ENCODE measurements around the gene HPS5. TPM values are rescaled to one million over a fixed set of nuclear protein-coding genes. Genes with fewer than 3 reads are reported as not detected.
"Not testable (repeated sequence)": the region's sequence is repeated elsewhere in the genome, so short reads cannot be mapped to it uniquely, and the experiment has no call there.

The HPS5 gene
- total and polyA plus RNA-seq, 4 donors, result 12.2 to 25.5 (median 22.6) TPM

- H3K4me3 ChIP-seq (ENCODE audit: low read length in 2 of 2), result no peak overlapping the region
- no peaks in the 10 kb centered on the region for H3K36me3 ChIP-seq (ENCODE audit: control insufficient read depth in 1 of 2, insufficient read depth in 2 of 2, low read length in 1 of 2)
- intact Hi-C loops (cut with DNase I), result loop anchor here (5.0 to 10.0 kb wide), 2 partner anchors 73 to 290 kb away; no protein-coding TSS in a partner anchor
- ATAC-seq (ENCODE audit: low FRiP score) (no peak), DNase-seq (no peak)
- 80 to 83% methylated on average over 1 of the region's 1 CpG for WGBS, 2 donors
- no peaks in the 10 kb centered on the region for H3K27me3 ChIP-seq (ENCODE audit: control insufficient read depth in 1 of 2, insufficient read depth in 2 of 2, low read length in 1 of 2)
- H3K27ac ChIP-seq (ENCODE audit: low read depth in 1 of 2, low read length in 2 of 2), result no peak overlapping the region
- peaks cover 3 to 19% of the 10 kb centered on the region in 2 donors for H3K4me1 ChIP-seq (ENCODE audit: control insufficient read depth in 1 of 2, insufficient read depth in 2 of 2, low read length in 2 of 2)
- H3K9me3 ChIP-seq (ENCODE audit: control insufficient read depth, low read length), result no peaks in the 10 kb centered on the region
Measured at GRCh38 chr11:18324381-18324780, 2.4 kb upstream of the HPS5 start.

GRCh38 chr11:18323881-18324280 is 1.9 kb upstream of the HPS5 start:
- H3K9me3 ChIP-seq (ENCODE audit: control insufficient read depth, low read length); ATAC-seq (ENCODE audit: low FRiP score); H3K27me3 ChIP-seq (ENCODE audit: control insufficient read depth in 1 of 2, insufficient read depth in 2 of 2, low read length in 1 of 2); DNase-seq; H3K4me3 ChIP-seq (ENCODE audit: low read length in 2 of 2); H3K27ac ChIP-seq (ENCODE audit: low read depth in 1 of 2, low read length in 2 of 2); H3K36me3 ChIP-seq (ENCODE audit: control insufficient read depth in 1 of 2, insufficient read depth in 2 of 2, low read length in 1 of 2): not testable (repeated sequence)
- WGBS, 2 donors, result 92 to 93% methylated on average over 11 of the region's 11 CpGs
- intact Hi-C loops (cut with DNase I), result loop anchor here (5.0 to 10.0 kb wide), 2 partner anchors 73 to 291 kb away; no protein-coding TSS in a partner anchor
- H3K4me1 ChIP-seq (ENCODE audit: control insufficient read depth in 1 of 2, insufficient read depth in 2 of 2, low read length in 2 of 2), result peaks cover 2 to 19% of the 10 kb centered on the region in 2 donors

- DNase-seq (no peak), ATAC-seq (ENCODE audit: low FRiP score) (no peak)
- H3K4me3 ChIP-seq (ENCODE audit: low read length in 2 of 2), result peak overlapping the region; percentile 29 to 64
- H3K36me3 ChIP-seq (ENCODE audit: control insufficient read depth in 1 of 2, insufficient read depth in 2 of 2, low read length in 1 of 2), result no peaks in the 10 kb centered on the region
- intact Hi-C loops (cut with DNase I), result loop anchor here (1.0 to 10.0 kb wide), 4 partner anchors 10 to 292 kb away; partner anchors contain the start of gene LDHA (in 1 of the 2)
- no peaks in the 10 kb centered on the region for H3K27me3 ChIP-seq (ENCODE audit: control insufficient read depth in 1 of 2, insufficient read depth in 2 of 2, low read length in 1 of 2)
- 11 to 12% methylated on average over 18 of the region's 18 CpGs for WGBS, 2 donors
- peak overlapping the region; percentile 63 to 76 for H3K27ac ChIP-seq (ENCODE audit: low read depth in 1 of 2, low read length in 2 of 2)
- H3K4me1 ChIP-seq (ENCODE audit: control insufficient read depth in 1 of 2, insufficient read depth in 2 of 2, low read length in 2 of 2), result peaks cover 2 to 19% of the 10 kb centered on the region in 2 donors
- no peaks in the 10 kb centered on the region for H3K9me3 ChIP-seq (ENCODE audit: control insufficient read depth, low read length)
Measured at GRCh38 chr11:18322818-18323570, 1.1 kb upstream of the HPS5 start.

- no peak for DNase-seq
- H3K36me3 ChIP-seq (ENCODE audit: control insufficient read depth in 1 of 2, insufficient read depth in 2 of 2, low read length in 1 of 2), result no peaks in the 10 kb centered on the region
- intact Hi-C loops (cut with DNase I), result loop anchor here (5.0 to 10.0 kb wide), 2 partner anchors 76 to 293 kb away; no protein-coding TSS in a partner anchor
- peak overlapping the region; percentile 37 to 83 for H3K27ac ChIP-seq (ENCODE audit: low read depth in 1 of 2, low read length in 2 of 2)
- H3K4me1 ChIP-seq (ENCODE audit: control insufficient read depth in 1 of 2, insufficient read depth in 2 of 2, low read length in 2 of 2), result peaks cover 2 to 19% of the 10 kb centered on the region in 2 donors
- WGBS, 2 donors, result 2 to 3% methylated on average over 4 of the region's 4 CpGs
- H3K27me3 ChIP-seq (ENCODE audit: control insufficient read depth in 1 of 2, insufficient read depth in 2 of 2, low read length in 1 of 2), result no peaks in the 10 kb centered on the region
- peak overlapping the region; percentile 64 to 86 for H3K4me3 ChIP-seq (ENCODE audit: low read length in 2 of 2)
- no peaks in the 10 kb centered on the region for H3K9me3 ChIP-seq (ENCODE audit: control insufficient read depth, low read length)
- no peak for ATAC-seq (ENCODE audit: low FRiP score)
Measured at GRCh38 chr11:18321578-18321968, 367 bp downstream of the HPS5 start.

- intact Hi-C loops (cut with DNase I), result loop anchor here (5.0 to 10.0 kb wide), 2 partner anchors 77 to 294 kb away; no protein-coding TSS in a partner anchor
- no peaks in the 10 kb centered on the region for H3K36me3 ChIP-seq (ENCODE audit: control insufficient read depth in 1 of 2, insufficient read depth in 2 of 2, low read length in 1 of 2)
- DNase-seq, result no peak
Measured at GRCh38 chr11:18320617-18321016, 1.3 kb downstream of the HPS5 start.

GRCh38 chr11:18319914-18320313 is 2.0 kb downstream of the HPS5 start:
- H3K4me3 ChIP-seq (ENCODE audit: low read length in 2 of 2), result no peak overlapping the region

More at GRCh38 chr11:18320617-18321016, 1.3 kb downstream of the HPS5 start:
- no peaks in the 10 kb centered on the region for H3K9me3 ChIP-seq (ENCODE audit: control insufficient read depth, low read length)
- ATAC-seq (ENCODE audit: low FRiP score), result no peak
- H3K4me3 ChIP-seq (ENCODE audit: low read length in 2 of 2), result peak overlapping the region in 1 of 2 donors; percentile 64
- H3K27me3 ChIP-seq (ENCODE audit: control insufficient read depth in 1 of 2, insufficient read depth in 2 of 2, low read length in 1 of 2), result no peaks in the 10 kb centered on the region
- H3K27ac ChIP-seq (ENCODE audit: low read depth in 1 of 2, low read length in 2 of 2), result no peak overlapping the region
- peaks cover 2 to 19% of the 10 kb centered on the region in 2 donors for H3K4me1 ChIP-seq (ENCODE audit: control insufficient read depth in 1 of 2, insufficient read depth in 2 of 2, low read length in 2 of 2)

GRCh38 chr11:18317551-18317950 is 4.4 kb downstream of the HPS5 start:
- no peak for DNase-seq
- Histone ChIP-seq H3K4me3 (ENCODE audit: low read length in 2 of 2) (no peak overlapping the region), H3K9me3 (ENCODE audit: control insufficient read depth, low read length) (no peaks in the 10 kb centered on the region), H3K4me1 (ENCODE audit: control insufficient read depth in 1 of 2, insufficient read depth in 2 of 2, low read length in 2 of 2) (peaks cover 5 to 6% of the 10 kb centered on the region in 2 donors), H3K36me3 (ENCODE audit: control insufficient read depth in 1 of 2, insufficient read depth in 2 of 2, low read length in 1 of 2) (no peaks in the 10 kb centered on the region), H3K27me3 (ENCODE audit: control insufficient read depth in 1 of 2, insufficient read depth in 2 of 2, low read length in 1 of 2) (no peaks in the 10 kb centered on the region), H3K27ac (ENCODE audit: low read depth in 1 of 2, low read length in 2 of 2) (no peak overlapping the region)
- 93 to 94% methylated on average over 4 of the region's 4 CpGs for WGBS, 2 donors
- ATAC-seq (ENCODE audit: low FRiP score), result no peak
- intact Hi-C loops (cut with DNase I), result no loop called here

More at GRCh38 chr11:18319914-18320313, 2.0 kb downstream of the HPS5 start:
- peak overlapping the region in 1 of 2 donors; percentile 31 for H3K27ac ChIP-seq (ENCODE audit: low read depth in 1 of 2, low read length in 2 of 2)
- 58 to 72% methylated on average over 3 of the region's 3 CpGs for WGBS, 2 donors
- intact Hi-C loops (cut with DNase I), result loop anchor here (5.0 to 10.0 kb wide), 2 partner anchors 77 to 295 kb away; no protein-coding TSS in a partner anchor
- H3K4me1 ChIP-seq (ENCODE audit: control insufficient read depth in 1 of 2, insufficient read depth in 2 of 2, low read length in 2 of 2), result peaks cover 4 to 16% of the 10 kb centered on the region in 2 donors
- no peaks in the 10 kb centered on the region for H3K36me3 ChIP-seq (ENCODE audit: control insufficient read depth in 1 of 2, insufficient read depth in 2 of 2, low read length in 1 of 2)
- no peaks in the 10 kb centered on the region for H3K27me3 ChIP-seq (ENCODE audit: control insufficient read depth in 1 of 2, insufficient read depth in 2 of 2, low read length in 1 of 2)
- DNase-seq (no peak), ATAC-seq (ENCODE audit: low FRiP score) (no peak)
- H3K9me3 ChIP-seq (ENCODE audit: control insufficient read depth, low read length), result no peaks in the 10 kb centered on the region

GRCh38 chr11:18315893-18316292 is 6.0 kb downstream of the HPS5 start:
- no peaks in the 10 kb centered on the region for H3K9me3 ChIP-seq (ENCODE audit: control insufficient read depth, low read length)
- ATAC-seq (ENCODE audit: low FRiP score) (no peak), DNase-seq (no peak)
- peak overlapping the region; percentile 12 to 62 for H3K27ac ChIP-seq (ENCODE audit: low read depth in 1 of 2, low read length in 2 of 2)
- 96% methylated on average over 2 of the region's 2 CpGs for WGBS, 2 donors
- no peaks in the 10 kb centered on the region for H3K27me3 ChIP-seq (ENCODE audit: control insufficient read depth in 1 of 2, insufficient read depth in 2 of 2, low read length in 1 of 2)
- H3K4me1 ChIP-seq (ENCODE audit: control insufficient read depth in 1 of 2, insufficient read depth in 2 of 2, low read length in 2 of 2), result peaks cover 6% of the 10 kb centered on the region in 2 donors
- H3K36me3 ChIP-seq (ENCODE audit: control insufficient read depth in 1 of 2, insufficient read depth in 2 of 2, low read length in 1 of 2), result no peaks in the 10 kb centered on the region
- intact Hi-C loops (cut with DNase I), result no loop called here
- no peak overlapping the region for H3K4me3 ChIP-seq (ENCODE audit: low read length in 2 of 2)
